ENCODE measurements around the gene KCNC4. TPM values are rescaled to one million over a fixed set of nuclear protein-coding genes. Genes with fewer than 3 reads are reported as not detected.

Gene KCNC4
- total and polyA plus RNA-seq, 2 of the 4 experiments (the other 2 are of a cell fraction): 0.18 to 2.3 TPM

DNA sequence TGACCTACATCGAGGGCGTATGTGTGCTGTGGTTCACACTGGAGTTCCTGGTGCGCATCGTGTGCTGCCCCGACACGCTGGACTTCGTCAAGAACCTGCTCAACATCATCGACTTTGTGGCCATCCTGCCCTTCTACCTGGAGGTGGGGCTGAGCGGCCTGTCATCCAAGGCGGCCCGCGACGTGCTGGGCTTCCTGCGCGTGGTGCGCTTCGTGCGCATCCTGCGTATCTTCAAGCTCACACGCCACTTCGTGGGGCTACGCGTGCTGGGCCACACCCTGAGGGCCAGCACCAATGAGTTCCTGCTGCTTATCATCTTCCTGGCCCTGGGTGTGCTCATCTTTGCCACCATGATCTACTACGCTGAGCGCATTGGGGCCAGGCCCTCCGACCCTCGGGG is 13.0 kb downstream of the KCNC4 start:
- POLR2A ChIA-PET (ENCODE audit: unreplicated experiment): no interaction called here
- no peaks in the 10 kb centered on the region for H3K4me1 ChIP-seq (ENCODE audit: control insufficient read depth, insufficient read depth, low read length)
- no peak overlapping the region for H4K5ac ChIP-seq (ENCODE audit: low read depth, low read length)
- no peak overlapping the region for H3K4ac ChIP-seq (ENCODE audit: low read depth, low read length)
- H3K9me1 ChIP-seq (ENCODE audit: insufficient read depth, low read length): no peaks in the 10 kb centered on the region
- no peaks in the 10 kb centered on the region for H4K20me1 ChIP-seq (ENCODE audit: insufficient read depth, low read length)
- no TSS peak for BruUV-seq (replicated peaks)
- dilution Hi-C loops (cut with HindIII; ENCODE audit: low sequenced_read_pairs, unreplicated experiment): no loop called here
- no peaks in the 10 kb centered on the region for H3K79me1 ChIP-seq (ENCODE audit: low read depth in 1 of 2, low read length in 2 of 2)
- H3K23ac ChIP-seq (ENCODE audit: low read depth, low read length): no peak overlapping the region
- TF ChIP-seq CEBPB (IDR thresholded peaks at IDR 0.05; ENCODE audit: low read depth, low read length): no peak
- TF ChIP-seq MXI1 (IDR thresholded peaks at IDR 0.05; ENCODE audit: borderline replicate concordance, low read depth, low read length): no peak
- TF ChIP-seq, protein P1, sequence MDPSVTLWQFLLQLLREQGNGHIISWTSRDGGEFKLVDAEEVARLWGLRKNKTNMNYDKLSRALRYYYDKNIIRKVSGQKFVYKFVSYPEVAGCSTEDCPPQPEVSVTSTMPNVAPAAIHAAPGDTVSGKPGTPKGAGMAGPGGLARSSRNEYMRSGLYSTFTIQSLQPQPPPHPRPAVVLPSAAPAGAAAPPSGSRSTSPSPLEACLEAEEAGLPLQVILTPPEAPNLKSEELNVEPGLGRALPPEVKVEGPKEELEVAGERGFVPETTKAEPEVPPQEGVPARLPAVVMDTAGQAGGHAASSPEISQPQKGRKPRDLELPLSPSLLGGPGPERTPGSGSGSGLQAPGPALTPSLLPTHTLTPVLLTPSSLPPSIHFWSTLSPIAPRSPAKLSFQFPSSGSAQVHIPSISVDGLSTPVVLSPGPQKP (IDR thresholded peaks at IDR 0.05; ENCODE audit: borderline replicate concordance, low read depth, low read length): no peak
- TF ChIP-seq NFE2L2 (IDR thresholded peaks at IDR 0.05; ENCODE audit: low read depth, low read length): no peak
- TF ChIP-seq RFX5 (IDR thresholded peaks at IDR 0.05; ENCODE audit: low read depth, low read length): no peak
- no peak for TF ChIP-seq MAZ (IDR thresholded peaks at IDR 0.05; ENCODE audit: borderline replicate concordance, low read depth, low read length)
- no peak for TF ChIP-seq POLR2A (IDR thresholded peaks at IDR 0.05; ENCODE audit: low read depth, low read length)
- TF ChIP-seq BHLHE40 (IDR thresholded peaks at IDR 0.05; ENCODE audit: low read depth, low read length): no peak
- TF ChIP-seq, protein P2, sequence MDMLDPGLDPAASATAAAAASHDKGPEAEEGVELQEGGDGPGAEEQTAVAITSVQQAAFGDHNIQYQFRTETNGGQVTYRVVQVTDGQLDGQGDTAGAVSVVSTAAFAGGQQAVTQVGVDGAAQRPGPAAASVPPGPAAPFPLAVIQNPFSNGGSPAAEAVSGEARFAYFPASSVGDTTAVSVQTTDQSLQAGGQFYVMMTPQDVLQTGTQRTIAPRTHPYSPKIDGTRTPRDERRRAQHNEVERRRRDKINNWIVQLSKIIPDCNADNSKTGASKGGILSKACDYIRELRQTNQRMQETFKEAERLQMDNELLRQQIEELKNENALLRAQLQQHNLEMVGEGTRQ (IDR thresholded peaks at IDR 0.05; ENCODE audit: low read depth, low read length): no peak
- no peak for TF ChIP-seq FOS (IDR thresholded peaks at IDR 0.05; ENCODE audit: low read depth, low read length)
- no peak for TF ChIP-seq SMC3 (IDR thresholded peaks at IDR 0.05; ENCODE audit: low read depth, low read length)
- TF ChIP-seq, protein P3, sequence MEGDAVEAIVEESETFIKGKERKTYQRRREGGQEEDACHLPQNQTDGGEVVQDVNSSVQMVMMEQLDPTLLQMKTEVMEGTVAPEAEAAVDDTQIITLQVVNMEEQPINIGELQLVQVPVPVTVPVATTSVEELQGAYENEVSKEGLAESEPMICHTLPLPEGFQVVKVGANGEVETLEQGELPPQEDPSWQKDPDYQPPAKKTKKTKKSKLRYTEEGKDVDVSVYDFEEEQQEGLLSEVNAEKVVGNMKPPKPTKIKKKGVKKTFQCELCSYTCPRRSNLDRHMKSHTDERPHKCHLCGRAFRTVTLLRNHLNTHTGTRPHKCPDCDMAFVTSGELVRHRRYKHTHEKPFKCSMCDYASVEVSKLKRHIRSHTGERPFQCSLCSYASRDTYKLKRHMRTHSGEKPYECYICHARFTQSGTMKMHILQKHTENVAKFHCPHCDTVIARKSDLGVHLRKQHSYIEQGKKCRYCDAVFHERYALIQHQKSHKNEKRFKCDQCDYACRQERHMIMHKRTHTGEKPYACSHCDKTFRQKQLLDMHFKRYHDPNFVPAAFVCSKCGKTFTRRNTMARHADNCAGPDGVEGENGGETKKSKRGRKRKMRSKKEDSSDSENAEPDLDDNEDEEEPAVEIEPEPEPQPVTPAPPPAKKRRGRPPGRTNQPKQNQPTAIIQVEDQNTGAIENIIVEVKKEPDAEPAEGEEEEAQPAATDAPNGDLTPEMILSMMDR (conservative IDR thresholded peaks at IDR 0.05; ENCODE audit: low read depth, low read length): no peak
- TF ChIP-seq RAD21 (IDR thresholded peaks at IDR 0.05; ENCODE audit: low read length): no peak
- no peak for TF ChIP-seq CHD1 (IDR thresholded peaks at IDR 0.05; ENCODE audit: low read depth, low read length)
- TF ChIP-seq MAFK (IDR thresholded peaks at IDR 0.05; ENCODE audit: low read depth, low read length): no peak
- TF ChIP-seq RCOR1 (IDR thresholded peaks at IDR 0.05; ENCODE audit: insufficient replicate concordance, low read length): no peak
- no peak overlapping the region for H2BK20ac ChIP-seq (ENCODE audit: low read depth, low read length)
- H3K9ac ChIP-seq (ENCODE audit: low read depth, low read length): no peak overlapping the region
- no peak overlapping the region for H2AFZ ChIP-seq (replicated peaks; ENCODE audit: low read length, poor library complexity)
- H3K56ac ChIP-seq (ENCODE audit: extremely low read depth, insufficient read depth, low read length): no peak overlapping the region
- no peak overlapping the region for H2BK5ac ChIP-seq (ENCODE audit: low read depth, low read length, poor library complexity, severe bottlenecking)
- no peak overlapping the region for H3K18ac ChIP-seq (ENCODE audit: low read depth, low read length)
- H4K91ac ChIP-seq (ENCODE audit: insufficient read depth, low read depth, low read length): no peak overlapping the region
- DNase-seq (no peak), ATAC-seq (ENCODE audit: low read depth) (no peak)
- H4K8ac ChIP-seq (ENCODE audit: low read depth in 2 of 2, low read length in 2 of 2): no peak overlapping the region
- intact Hi-C loops (cut with micrococcal nuclease): no loop called here
- CTCF ChIA-PET: no interaction called here
- no peak overlapping the region for H3K4me2 ChIP-seq (ENCODE audit: low read depth, low read length)
- 91% methylated on average over 27 of the region's 27 CpGs; no CpG with 5 or more reads in 1 of the 2 experiments for WGBS, 2 experiments (ENCODE audit: extremely low coverage in 2 of 2, insufficient read length in 1 of 2)
- H2BK15ac ChIP-seq (ENCODE audit: low read depth, low read length): no peak overlapping the region
- no peak overlapping the region for H2BK120ac ChIP-seq (ENCODE audit: low read depth, low read length)
- no peak overlapping the region for H2AK9ac ChIP-seq (replicated peaks; ENCODE audit: low read depth, low read length, poor library complexity)
- no peaks in the 10 kb centered on the region for H3K9me3 ChIP-seq (ENCODE audit: control insufficient read depth, insufficient read depth, low read length)
- no peak overlapping the region for H3K4me3 ChIP-seq (ENCODE audit: insufficient read depth, low read depth, low read length)
- peaks cover 8% of the 10 kb centered on the region for H3K27me3 ChIP-seq (ENCODE audit: control insufficient read depth, insufficient read depth, low read length)
- H2AK5ac ChIP-seq (ENCODE audit: low read depth, low read length): no peak overlapping the region
- H3K14ac ChIP-seq (replicated peaks; ENCODE audit: low read depth, low read length): no peak overlapping the region
- in situ Hi-C loops (cut with MboI; ENCODE audit: low sequenced_read_pairs): no loop called here
- H3K27ac ChIP-seq (ENCODE audit: insufficient read depth, low read length): no peak overlapping the region
- no peaks in the 10 kb centered on the region for H3K36me3 ChIP-seq (ENCODE audit: control insufficient read depth, insufficient read depth, low read length)
